Left forelimb (tissue), 1 donor: ENCODE results near the gene PPFIBP2.

Experiments used
- DNase-seq: peaks from one replicate; pipeline ENCODE4 v3.0.0-alpha.2; 2018; ENCODE audit warnings: low spot score

The PPFIBP2 gene

GRCh38 chr11:7525424-7525823, 11.6 kb downstream of the PPFIBP2 start:
- DNase-seq: no peak

GRCh38 chr11:7527029-7527428, 13.2 kb downstream of the PPFIBP2 start:
- no peak for DNase-seq

- DNase-seq: no peak
Measured at GRCh38 chr11:7528514-7529049, 14.8 kb downstream of the PPFIBP2 start.

- DNase-seq: no peak
Measured at GRCh38 chr11:7530013-7530640, 16.3 kb downstream of the PPFIBP2 start.

GRCh38 chr11:7531011-7531410, 17.2 kb downstream of the PPFIBP2 start:
- DNase-seq: no peak

GRCh38 chr11:7532405-7533145, 18.8 kb downstream of the PPFIBP2 start:
- no peak for DNase-seq

- no peak for DNase-seq
Measured at GRCh38 chr11:7533199-7534041, 19.6 kb downstream of the PPFIBP2 start.

GRCh38 chr11:7534042-7534378, 20.2 kb downstream of the PPFIBP2 start:
- no peak for DNase-seq

GRCh38 chr11:7536100-7536499, 22.3 kb downstream of the PPFIBP2 start:
- no peak for DNase-seq

GRCh38 chr11:7537265-7537664, 23.5 kb downstream of the PPFIBP2 start:
- DNase-seq: no peak

- DNase-seq: no peak
Measured at GRCh38 chr11:7538031-7538430, 24.2 kb downstream of the PPFIBP2 start.

GRCh38 chr11:7538466-7539454, 25.0 kb downstream of the PPFIBP2 start:
- DNase-seq: no peak

- no peak for DNase-seq
Measured at GRCh38 chr11:7540830-7541555, 27.2 kb downstream of the PPFIBP2 start.

- no peak for DNase-seq
Measured at GRCh38 chr11:7543302-7543701, 29.5 kb downstream of the PPFIBP2 start.

GRCh38 chr11:7544021-7544420, 30.2 kb downstream of the PPFIBP2 start:
- DNase-seq: no peak

- no peak for DNase-seq
Measured at GRCh38 chr11:7545611-7546010, 31.8 kb downstream of the PPFIBP2 start.

- DNase-seq: no peak
Measured at GRCh38 chr11:7546324-7546791, 32.6 kb downstream of the PPFIBP2 start.

- no peak for DNase-seq
Measured at GRCh38 chr11:7547687-7548086, 33.9 kb downstream of the PPFIBP2 start.

- DNase-seq: no peak
Measured at GRCh38 chr11:7548659-7549274, 35.0 kb downstream of the PPFIBP2 start.

- DNase-seq: no peak
Measured at GRCh38 chr11:7549681-7550080, 35.9 kb downstream of the PPFIBP2 start.
